Uterus (tissue), 2 donors: ENCODE measurements around the gene DYTN.

Experiments
- CTCF ChIP-seq, 4 experiments: fragments of 200-600 bp in 2 of 4; fragments of 450-650 bp in 2 of 4; sonication (generic) in 2 of 4; IDR thresholded peaks; one replicate each; pipeline ENCODE4 v1.5.1; 2016 to 2019; ENCODE audit warnings: antibody characterized with exemption in 4 of 4, mild to moderate bottlenecking in 2 of 4, moderate library complexity in 1 of 4
- POLR2A ChIP-seq, 2 donors: fragments of 450-650 bp; IDR thresholded peaks; one replicate each; pipeline ENCODE4 v1.6.1; 2016; ENCODE audit warnings: antibody characterized with exemption in 2 of 2, mild to moderate bottlenecking in 1 of 2, moderate library complexity in 1 of 2

- no peak for TF ChIP-seq CTCF (IDR thresholded peaks at IDR 0.05)
- TF ChIP-seq POLR2A (IDR thresholded peaks at IDR 0.05), result no peak
Measured at GRCh38 chr2:206713746-206714145, 4.5 kb downstream of the DYTN start.
